HepG2 (cell line): ENCODE data around the gene NHSL1. TPM values are rescaled to one million over a fixed set of nuclear protein-coding genes. Genes with fewer than 3 reads are reported as not detected.

Experiments
- AHDC1 ChIP-seq: sonication (generic); formaldehyde crosslinking; IDR thresholded peaks from 2 replicates; pipeline ENCODE4 v1.5.1; 2020; ENCODE audit warnings: mild to moderate bottlenecking, missing genetic modification reagents, borderline replicate concordance
- AHR ChIP-seq: IDR thresholded peaks from 2 replicates; pipeline ENCODE4 v1.6.1; 2018; ENCODE audit warnings: missing genetic modification reagents, missing compliant biosample characterization
- BATF2 ChIP-seq: sonication (generic); formaldehyde crosslinking; IDR thresholded peaks from 2 replicates; pipeline ENCODE4 v1.8.0; 2022; ENCODE audit warnings: mild to moderate bottlenecking, missing genetic modification reagents, moderate library complexity
- ELF1 ChIP-seq: sonication (generic); formaldehyde crosslinking; IDR thresholded peaks from 2 replicates; pipeline ENCODE4 v1.4.0; 2020; ENCODE audit warnings: missing genetic modification reagents
- ETV6 ChIP-seq: sonication (generic); formaldehyde crosslinking; conservative IDR thresholded peaks from 2 replicates; pipeline ENCODE4 v1.4.0; 2020; ENCODE audit warnings: missing genetic modification reagents
- HDAC1 ChIP-seq: sonication (generic); formaldehyde crosslinking; IDR thresholded peaks from 2 replicates; pipeline ENCODE4 v1.5.1; 2020; ENCODE audit warnings: mild to moderate bottlenecking, missing genetic modification reagents
- MIXL1 ChIP-seq: IDR thresholded peaks from 2 replicates; pipeline ENCODE4 v1.6.1; 2016
- MYC ChIP-seq: sonication (generic); formaldehyde crosslinking; IDR thresholded peaks from 2 replicates; pipeline ENCODE4 v1.9.0; 2021; ENCODE audit warnings: missing genetic modification reagents, borderline replicate concordance
- NCOR1 ChIP-seq: fragments of 200-600 bp; sonication (generic); IDR thresholded peaks from 2 replicates; pipeline ENCODE4 v1.7.0; 2017; ENCODE audit warnings: antibody characterized with exemption, low read length, borderline replicate concordance
- PAXIP1 ChIP-seq: sonication (generic); formaldehyde crosslinking; conservative IDR thresholded peaks from 2 replicates; pipeline ENCODE4 v1.4.0; 2020; ENCODE audit warnings: mild to moderate bottlenecking, missing genetic modification reagents, moderate library complexity
- SNAPC4 ChIP-seq: sonication (generic); formaldehyde crosslinking; IDR thresholded peaks from 2 replicates; pipeline ENCODE4 v1.4.0; 2020; ENCODE audit warnings: mild to moderate bottlenecking, missing genetic modification reagents
- TAF1 ChIP-seq: sonication (generic); formaldehyde crosslinking; IDR thresholded peaks from 2 replicates; pipeline ENCODE4 v1.4.0; 2020; ENCODE audit warnings: missing genetic modification reagents
- ZFP62 ChIP-seq: sonication (generic); formaldehyde crosslinking; IDR thresholded peaks from 2 replicates; pipeline ENCODE4 v1.4.0; 2020; ENCODE audit warnings: missing genetic modification reagents
- polyA plus RNA-seq, 8 experiments: library from polyadenylated mRNA; depleted of rRNA in 3 of 8; stranded (reverse) in 7 of 8; unstranded in 1 of 8; fragments of >200 nt; fragmentation: Illumina TruSeq in 4 of 8; extraction: Trizol in 4 of 8; gene quantifications; 2 replicates each; pipeline versions ENCODE4 v1.2.1 to v1.2.3, GENCODE V29; 2011 to 2016; ENCODE audit warnings: low read depth in 4 of 8, missing spikeins in 1 of 8, mixed read lengths in 1 of 8; ENCODE audit not compliant: insufficient read depth in 1 of 8
- total RNA-seq, 5 experiments: library from RNA; depleted of rRNA; stranded (reverse); fragments of >200 nt; fragmentation: Illumina TruSeq; extraction: Trizol; gene quantifications; 2 replicates each; pipeline ENCODE4 v1.2.3, GENCODE V29; 2016; ENCODE audit warnings: low read depth in 1 of 5

Gene NHSL1
- total and polyA plus RNA-seq, 2 of the 13 experiments (the other 11 are each of a cell fraction or from before 2014, with no cell fraction given): 24.9 to 53.6 TPM

GRCh38 chr6:138422861-138423260 lies 76.4 kb downstream of the NHSL1 start (continued):
- TF ChIP-seq AHDC1 (CRISPR knock-in tag) (no peak; the same call in 1 of the 2 replicates), NCOR1 (peak; percentile 59; the same call in 1 of the 2 replicates), PAXIP1 (CRISPR knock-in tag) (peak; percentile 39; the same call in 1 of the 2 replicates), SNAPC4 (no peak), MIXL1 (CRISPR knock-in tag) (0 out of 2 replicates have a peak, but pooled peaks have one; percentile 47), TAF1 (no peak), BATF2 (no peak), HDAC1 (0 out of 2 replicates have a peak, but pooled peaks have one; percentile 17), MYC (no peak), ETV6 (CRISPR knock-in tag) (no peak), AHR (CRISPR knock-in tag) (no peak), ZFP62 (no peak), ELF1 (CRISPR knock-in tag) (no peak)
